CD4-positive, alpha-beta T cell treated with Interleukin-12 subunit alpha and Interleukin-12 subunit beta, for 1 hour (primary cell): ENCODE data around the gene GPN3.
"Not testable (repeated sequence)": the region's sequence is repeated elsewhere in the genome, so short reads cannot be mapped to it uniquely, and the experiment has no call there.

Source experiments
- DNase-seq: peaks from one replicate; pipeline ENCODE4 v3.0.0-alpha.2; 2020

GPN3 gene

DNA sequence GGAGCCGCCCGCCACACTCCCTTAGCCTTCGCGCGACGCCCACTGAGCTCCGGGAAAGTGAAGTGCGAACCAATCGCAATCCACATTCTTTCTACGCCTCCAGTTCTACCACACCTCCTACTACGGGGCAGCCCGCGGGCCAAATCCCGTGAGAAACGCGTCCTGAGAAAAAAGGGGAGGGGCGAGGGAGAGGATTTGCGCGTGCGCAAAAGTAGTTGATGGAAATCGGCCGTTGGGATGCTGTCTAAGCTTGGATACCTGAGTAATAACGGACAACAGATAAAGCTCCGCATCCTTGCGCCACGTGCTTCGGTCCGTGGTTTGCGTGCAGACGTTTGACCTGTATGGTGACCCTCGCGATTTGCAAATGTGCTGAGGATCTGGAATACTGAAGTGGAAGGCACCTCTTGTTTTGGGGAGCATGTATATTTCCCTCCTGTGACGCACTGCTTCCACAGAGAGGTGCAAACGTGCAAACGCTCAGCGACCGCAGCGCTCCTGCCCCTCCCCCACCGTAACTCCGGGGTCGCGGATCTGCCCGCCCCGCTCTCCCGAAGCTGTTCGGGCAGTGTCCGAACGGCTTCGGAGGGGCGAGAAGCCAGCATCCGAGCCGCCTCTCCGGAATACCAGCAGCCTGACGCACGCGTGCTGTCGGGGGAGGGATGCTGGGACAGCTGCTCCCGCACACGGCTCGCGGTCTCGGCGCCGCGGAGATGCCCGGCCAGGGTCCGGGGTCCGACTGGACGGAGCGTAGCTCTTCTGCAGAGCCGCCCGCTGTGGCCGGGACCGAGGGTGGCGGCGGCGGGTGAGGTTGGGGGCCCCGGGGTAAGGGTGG is at the start of gene GPN3, which contains the start of gene FAM216A:
Gene GPN3 (minus strand): TSS at position 44 of the 835 bp plus-strand sequence. CDS start 54 bp downstream, outside the sequence.
Gene FAM216A (plus strand): TSS at position 632 of the 835 bp plus-strand sequence. CDS start 31 bp downstream, at position 663.
- peak; percentile 97 for DNase-seq

GRCh38 chr12:110516995-110517394 is 48.9 kb upstream of the GPN3 start:
- no peak for DNase-seq

GRCh38 chr12:110514363-110514762 is 46.3 kb upstream of the GPN3 start:
- DNase-seq: no peak

- no peak for DNase-seq
Measured at GRCh38 chr12:110513842-110514241, 45.8 kb upstream of the GPN3 start.

GRCh38 chr12:110508071-110508586 is 40.1 kb upstream of the GPN3 start:
- no peak for DNase-seq

DNA sequence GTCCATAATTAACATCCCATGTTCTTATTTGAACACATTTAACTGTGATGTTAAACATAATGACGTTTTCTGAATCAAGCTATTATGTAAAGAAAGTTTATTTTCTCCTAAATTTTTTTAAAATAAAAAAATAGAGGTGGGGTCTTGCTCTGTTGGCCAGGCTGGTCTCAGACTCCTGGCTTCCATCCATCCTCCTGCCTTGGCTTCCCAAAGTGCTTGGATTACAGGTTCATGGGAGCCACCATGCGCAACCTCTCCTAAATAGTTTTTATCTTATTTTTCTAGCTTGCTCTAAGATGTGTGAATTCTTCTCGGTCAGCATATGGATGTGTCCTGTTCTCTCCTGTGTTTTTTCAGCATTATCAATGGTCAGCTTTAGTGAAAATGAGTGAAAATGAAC is 37.3 kb upstream of the GPN3 start:
- DNase-seq: no peak

GRCh38 chr12:110503432-110503831 is 35.4 kb upstream of the GPN3 start:
- no peak for DNase-seq

DNA sequence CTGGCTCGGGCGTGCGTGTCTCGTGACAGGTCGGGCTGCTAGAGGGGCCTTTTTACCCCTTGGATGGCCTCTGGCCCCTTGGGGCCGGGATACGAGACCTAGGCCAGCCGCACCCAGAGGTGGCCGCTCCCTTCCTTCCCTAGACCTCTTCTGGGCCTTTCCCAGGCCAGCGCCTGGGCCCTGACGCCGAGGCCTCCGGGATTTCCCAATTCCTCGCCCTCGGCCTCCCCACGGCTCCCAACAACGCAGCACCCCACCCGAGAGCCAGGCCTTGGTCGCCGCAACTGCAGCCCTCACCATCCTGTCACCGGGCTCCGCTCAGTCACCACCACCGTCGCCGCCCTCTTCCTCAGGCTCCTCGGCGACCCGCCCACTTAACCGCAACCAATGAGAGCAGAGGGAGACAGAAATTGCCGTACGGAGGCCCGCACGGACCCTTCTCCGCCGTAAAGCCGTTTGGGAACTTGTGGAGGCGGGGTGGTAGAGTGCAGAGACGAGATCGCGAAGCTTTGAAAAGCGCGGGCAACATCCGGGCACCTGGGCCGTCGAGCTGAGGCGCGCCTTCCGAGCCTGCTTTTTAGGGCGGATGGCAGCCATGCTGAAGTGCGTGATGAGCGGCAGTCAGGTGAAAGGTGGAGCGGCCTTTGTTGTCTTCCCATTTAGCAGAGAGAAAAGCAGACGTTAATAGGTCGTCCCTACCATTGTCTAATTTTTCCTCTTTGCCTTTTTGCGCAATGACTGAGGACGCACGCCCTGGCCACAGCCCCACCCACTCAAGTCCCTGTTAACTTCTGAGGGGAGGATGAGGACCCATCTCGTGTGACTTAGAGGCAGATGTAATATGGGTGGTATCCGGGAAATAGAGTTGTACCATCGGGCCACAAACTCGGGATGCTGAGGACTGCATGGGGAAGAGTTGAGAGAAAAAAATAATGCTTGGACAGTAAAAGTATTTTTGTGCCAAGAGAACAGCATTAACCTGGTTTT is 34.0 kb upstream of the GPN3 start, which contains the start of the genes RAD9B and VPS29:
Gene RAD9B (plus strand): TSS at position 580 of the 987 bp plus-strand sequence. CDS start 7 bp downstream, at position 587.
Gene VPS29 (minus strand): TSS at position 360 of the 987 bp plus-strand sequence. CDS start 60 bp downstream, at position 300.
- peak; percentile 99 for DNase-seq

DNA sequence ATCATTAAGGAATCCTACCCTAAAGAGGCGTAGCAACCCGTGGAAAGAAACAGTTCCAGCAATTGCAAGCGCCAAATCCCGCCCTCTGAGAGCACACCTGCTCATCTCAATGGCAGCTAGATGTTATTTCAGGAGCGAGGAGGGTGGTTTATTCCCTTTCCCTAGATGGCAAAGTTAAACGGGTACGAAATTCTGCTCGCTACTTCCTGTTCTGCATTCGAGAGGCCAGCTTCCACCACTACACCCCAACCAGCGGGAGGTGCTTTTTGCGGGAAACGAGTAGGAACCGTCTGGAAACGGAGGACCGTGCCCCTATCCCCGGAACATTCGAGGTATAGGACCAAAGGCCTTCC is 33.3 kb upstream of the GPN3 start:
- DNase-seq: no peak

DNA sequence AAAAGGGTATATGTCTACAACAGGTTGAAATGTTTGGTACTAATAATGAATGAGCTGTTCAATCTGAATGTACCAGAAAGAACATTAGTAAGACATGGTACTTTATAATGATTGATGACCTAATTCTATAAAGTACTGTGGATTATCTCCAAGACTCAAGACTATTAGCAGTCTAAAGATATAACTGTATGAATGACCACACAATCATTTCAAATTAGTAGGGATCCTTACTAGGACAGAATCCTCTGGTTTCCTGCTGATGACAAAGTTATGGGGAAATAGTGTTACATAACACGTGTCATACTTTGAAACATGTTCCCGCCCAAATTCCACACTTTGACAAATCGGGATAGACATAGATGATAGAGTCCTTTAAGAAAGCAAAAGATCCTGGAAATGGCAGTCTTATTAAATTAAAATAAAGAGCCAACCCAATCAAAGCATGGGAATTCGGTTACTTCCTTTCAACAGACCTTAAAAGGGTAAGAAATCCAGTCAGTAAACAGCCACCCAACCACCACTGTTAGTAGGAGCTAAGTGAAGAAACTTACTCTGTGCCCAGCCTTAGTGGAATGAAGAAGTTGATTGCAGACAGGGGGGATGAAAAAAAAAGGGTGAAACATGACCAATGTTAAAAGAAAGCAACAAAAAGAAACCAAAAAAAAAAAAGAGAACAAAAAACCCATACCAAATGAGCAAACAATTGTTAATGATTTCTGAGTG is 31.1 kb upstream of the GPN3 start:
- DNase-seq: no peak

GRCh38 chr12:110475426-110475825 is 7.4 kb upstream of the GPN3 start:
- DNase-seq: no peak

GRCh38 chr12:110467847-110468213 is 227 bp downstream of the GPN3 start:
- no peak for DNase-seq

GRCh38 chr12:110466791-110467190 is 1.3 kb downstream of the GPN3 start:
- DNase-seq: no peak

DNA sequence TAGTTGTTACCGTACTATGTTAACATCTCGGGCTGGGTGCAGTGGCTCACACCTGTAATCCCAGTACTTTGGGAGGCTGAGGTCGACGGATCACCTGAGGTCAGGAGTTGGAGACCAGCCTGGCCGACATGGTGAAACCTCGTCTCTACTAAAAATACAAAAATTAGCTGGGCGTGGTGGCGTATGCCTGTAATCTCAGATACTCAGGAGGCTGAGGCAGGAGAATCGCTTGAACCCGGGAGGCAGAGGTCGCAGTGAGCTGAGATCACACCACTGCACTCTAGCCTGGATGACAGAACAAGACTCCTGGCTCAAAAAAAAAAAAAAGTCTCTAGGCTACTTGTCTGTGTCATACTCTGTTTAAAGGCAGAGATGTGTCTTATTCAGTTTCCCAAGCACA is 2.3 kb downstream of the GPN3 start:
- DNase-seq: not testable (repeated sequence)

DNA sequence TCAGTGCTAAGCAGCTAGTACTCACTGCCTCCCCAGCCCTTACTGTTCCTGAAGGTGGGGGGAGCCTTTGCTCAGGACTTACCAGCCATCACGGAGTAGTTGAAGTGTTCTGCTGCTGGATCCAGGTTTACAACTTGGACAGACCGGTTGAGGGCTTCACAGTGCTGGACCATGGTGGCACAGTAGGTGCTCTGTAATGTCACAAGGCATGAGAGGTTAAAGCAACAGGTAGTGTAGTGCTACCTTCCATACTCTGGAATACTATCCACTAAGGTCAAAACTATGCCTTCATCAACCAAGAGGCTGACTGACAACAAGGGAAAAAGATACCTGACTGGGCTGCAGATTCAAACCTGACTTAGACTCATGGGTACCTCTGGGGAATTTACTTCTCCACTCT is 3.0 kb downstream of the GPN3 start:
- DNase-seq: no peak

- not testable (repeated sequence) for DNase-seq
Measured at GRCh38 chr12:110461189-110461588, 6.9 kb downstream of the GPN3 start.

DNA sequence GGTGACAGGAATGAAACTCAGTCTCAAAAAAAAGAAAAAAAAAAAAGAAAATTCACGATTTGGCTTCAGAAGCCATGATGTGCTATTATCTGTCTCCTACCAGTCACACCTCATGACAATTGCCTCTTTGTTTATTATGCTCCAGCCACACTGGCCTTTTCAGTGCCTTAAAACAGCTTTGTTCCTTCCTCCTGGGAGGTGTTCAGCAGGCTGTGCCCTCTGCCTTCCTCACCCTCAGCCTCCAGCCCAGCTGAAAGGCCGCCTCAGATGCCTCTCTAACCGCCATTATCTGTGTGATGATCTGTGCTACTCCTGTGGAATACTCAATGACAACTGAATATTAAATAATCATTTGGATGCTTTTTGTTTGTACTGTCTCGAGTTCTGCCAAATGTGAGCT is 9.3 kb downstream of the GPN3 start:
- DNase-seq: no peak

- no peak for DNase-seq
Measured at GRCh38 chr12:110453569-110454296, 14.3 kb downstream of the GPN3 start.

DNA sequence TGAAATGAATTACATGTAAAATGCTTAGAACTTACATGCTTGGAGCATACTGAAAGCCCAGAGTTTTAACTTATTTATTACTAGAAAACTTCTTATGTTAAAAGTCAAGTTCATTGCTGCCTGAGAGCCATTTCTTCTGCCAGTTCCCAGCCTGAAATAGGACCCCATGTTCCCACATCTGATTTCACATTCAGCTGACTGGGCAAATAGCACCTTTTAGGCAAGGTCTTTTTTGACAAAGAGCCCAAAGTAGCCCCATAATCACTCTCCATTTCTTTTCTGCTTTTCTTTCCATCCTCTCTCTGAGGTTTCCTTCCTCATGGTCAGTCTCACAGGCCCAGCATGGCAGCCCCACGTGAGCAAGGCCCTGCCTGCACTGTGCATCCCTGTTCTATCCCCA is 16.8 kb downstream of the GPN3 start:
- DNase-seq: no peak

- DNase-seq: peak; percentile 95
Measured at GRCh38 chr12:110449799-110450497, 18.1 kb downstream of the GPN3 start, which contains the start of gene ARPC3. Gene ARPC3 (minus strand): TSS chr12:110450337. CDS start chr12:110450260, 77 bp downstream.

DNA sequence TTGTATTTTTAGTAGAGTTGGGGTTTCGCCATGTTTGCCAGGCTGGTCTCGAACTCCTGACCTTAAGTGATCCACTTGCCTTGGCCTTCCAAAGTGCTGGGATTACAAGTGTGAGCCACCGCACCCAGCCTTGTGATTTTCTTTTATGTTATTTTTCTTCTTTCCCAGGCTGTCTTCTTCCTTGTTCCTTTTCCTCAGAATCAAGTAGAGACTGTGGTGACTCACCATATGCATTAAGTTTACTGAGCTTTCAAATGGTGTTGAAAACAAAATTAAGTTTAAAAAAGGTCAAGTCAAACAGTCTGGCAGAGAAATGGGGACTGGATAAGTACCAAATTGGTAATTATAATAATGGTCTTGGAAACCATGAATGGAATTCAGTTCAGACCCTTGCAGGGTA is 23.6 kb downstream of the GPN3 start:
- DNase-seq: no peak
